Measurements from ENCODE around the gene ZNF653. TPM values are rescaled to one million over a fixed set of nuclear protein-coding genes. Genes with fewer than 3 reads are reported as not detected.

ZNF653 gene
- polyA plus RNA-seq, 1 of the 3 experiments (the other 2 are of a cell fraction) = 14.7 TPM

DNA sequence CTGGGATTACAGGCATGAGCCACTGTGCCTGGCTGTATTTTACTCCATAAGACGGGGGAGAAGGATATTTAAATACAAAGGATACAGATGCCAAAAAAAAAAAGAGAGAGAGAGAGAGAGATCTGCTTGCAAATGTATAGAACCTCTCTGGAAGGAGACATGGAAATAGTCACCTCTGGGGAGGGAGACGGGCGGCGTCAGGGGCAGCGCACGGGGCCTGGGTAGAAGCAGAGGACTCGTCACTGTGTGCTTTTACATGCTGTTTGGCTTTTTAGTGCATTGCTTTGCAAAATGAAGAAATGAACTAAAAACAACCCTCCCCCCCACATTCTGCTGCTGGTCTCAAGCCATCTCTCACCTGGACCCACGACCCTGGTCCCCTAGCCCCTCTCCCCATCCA, 4.8 kb upstream of the ZNF653 start:
- H3K36me3 ChIP-seq (replicated peaks in 1 of 2; ENCODE audit: control insufficient read depth in 1 of 2, insufficient read depth in 2 of 2, low read length in 1 of 2) = peaks cover 0 to 3% of the 10 kb centered on the region in 2 experiments
- no peaks in the 10 kb centered on the region for H3K9me3 ChIP-seq
- no peak for TF ChIP-seq RFX5 (IDR thresholded peaks at IDR 0.05; ENCODE audit: low read length)
- TF ChIP-seq YY1 (IDR thresholded peaks at IDR 0.05; ENCODE audit: low read depth) = no peak
- no peak for TF ChIP-seq RCOR1 (IDR thresholded peaks at IDR 0.05; ENCODE audit: low read length)
- no peak for TF ChIP-seq TCF12 (IDR thresholded peaks at IDR 0.05)
- no peak for TF ChIP-seq RAD21 (IDR thresholded peaks at IDR 0.05; ENCODE audit: low read length)
- TF ChIP-seq POLR2AphosphoS5 (IDR thresholded peaks at IDR 0.05; ENCODE audit: low read depth, low read length) = no peak
- TF ChIP-seq FOSL2 (IDR thresholded peaks at IDR 0.05; ENCODE audit: borderline replicate concordance, low read depth) = no peak
- TF ChIP-seq, protein P1, sequence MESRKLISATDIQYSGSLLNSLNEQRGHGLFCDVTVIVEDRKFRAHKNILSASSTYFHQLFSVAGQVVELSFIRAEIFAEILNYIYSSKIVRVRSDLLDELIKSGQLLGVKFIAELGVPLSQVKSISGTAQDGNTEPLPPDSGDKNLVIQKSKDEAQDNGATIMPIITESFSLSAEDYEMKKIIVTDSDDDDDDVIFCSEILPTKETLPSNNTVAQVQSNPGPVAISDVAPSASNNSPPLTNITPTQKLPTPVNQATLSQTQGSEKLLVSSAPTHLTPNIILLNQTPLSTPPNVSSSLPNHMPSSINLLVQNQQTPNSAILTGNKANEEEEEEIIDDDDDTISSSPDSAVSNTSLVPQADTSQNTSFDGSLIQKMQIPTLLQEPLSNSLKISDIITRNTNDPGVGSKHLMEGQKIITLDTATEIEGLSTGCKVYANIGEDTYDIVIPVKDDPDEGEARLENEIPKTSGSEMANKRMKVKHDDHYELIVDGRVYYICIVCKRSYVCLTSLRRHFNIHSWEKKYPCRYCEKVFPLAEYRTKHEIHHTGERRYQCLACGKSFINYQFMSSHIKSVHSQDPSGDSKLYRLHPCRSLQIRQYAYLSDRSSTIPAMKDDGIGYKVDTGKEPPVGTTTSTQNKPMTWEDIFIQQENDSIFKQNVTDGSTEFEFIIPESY (IDR thresholded peaks at IDR 0.05; ENCODE audit: borderline replicate concordance, low read depth) = no peak
- TF ChIP-seq FOXJ3 (CRISPR knock-in tag; IDR thresholded peaks at IDR 0.05) = no peak
- no peak for TF ChIP-seq TEAD4 (IDR thresholded peaks at IDR 0.05; ENCODE audit: borderline replicate concordance, insufficient read depth)
- no peaks in the 10 kb centered on the region for H3K27me3 ChIP-seq (ENCODE audit: insufficient read depth)
- no peaks in the 10 kb centered on the region; the same call in 1 of the 2 replicates for H3K79me2 ChIP-seq (ENCODE audit: insufficient read depth)
- H3K4me1 ChIP-seq (ENCODE audit: control insufficient read depth in 1 of 2, insufficient read depth in 2 of 2, low read depth in 1 of 2, low read length in 1 of 2) = peaks cover 5 to 6% of the 10 kb centered on the region in 2 experiments; a peak in 2 of 4 replicates
- H2AFZ ChIP-seq (ENCODE audit: low read depth) = no peak overlapping the region
- peaks cover 4% of the 10 kb centered on the region for H3F3A ChIP-seq (replicated peaks; ENCODE audit: insufficient read depth)
- ChIA-PET POLR2A (no interaction called here), CTCF (no interaction called here)
- H3K9ac ChIP-seq = no peak overlapping the region
- no peak for DNase-seq
- H3K9me2 ChIP-seq = no peaks in the 10 kb centered on the region
- H4K20me1 ChIP-seq (ENCODE audit: insufficient read depth) = no peaks in the 10 kb centered on the region
- no peak overlapping the region for H3K4me2 ChIP-seq
- 96% methylated on average over 8 of the region's 8 CpGs for WGBS (ENCODE audit: low lambda C conversion rate)
- H3K27ac ChIP-seq (ENCODE audit: low read depth in 2 of 2, low read length in 1 of 2) = no peak overlapping the region
- no peak overlapping the region for H3K4me3 ChIP-seq (ENCODE audit: low read depth in 2 of 2, low read length in 1 of 2)

DNA sequence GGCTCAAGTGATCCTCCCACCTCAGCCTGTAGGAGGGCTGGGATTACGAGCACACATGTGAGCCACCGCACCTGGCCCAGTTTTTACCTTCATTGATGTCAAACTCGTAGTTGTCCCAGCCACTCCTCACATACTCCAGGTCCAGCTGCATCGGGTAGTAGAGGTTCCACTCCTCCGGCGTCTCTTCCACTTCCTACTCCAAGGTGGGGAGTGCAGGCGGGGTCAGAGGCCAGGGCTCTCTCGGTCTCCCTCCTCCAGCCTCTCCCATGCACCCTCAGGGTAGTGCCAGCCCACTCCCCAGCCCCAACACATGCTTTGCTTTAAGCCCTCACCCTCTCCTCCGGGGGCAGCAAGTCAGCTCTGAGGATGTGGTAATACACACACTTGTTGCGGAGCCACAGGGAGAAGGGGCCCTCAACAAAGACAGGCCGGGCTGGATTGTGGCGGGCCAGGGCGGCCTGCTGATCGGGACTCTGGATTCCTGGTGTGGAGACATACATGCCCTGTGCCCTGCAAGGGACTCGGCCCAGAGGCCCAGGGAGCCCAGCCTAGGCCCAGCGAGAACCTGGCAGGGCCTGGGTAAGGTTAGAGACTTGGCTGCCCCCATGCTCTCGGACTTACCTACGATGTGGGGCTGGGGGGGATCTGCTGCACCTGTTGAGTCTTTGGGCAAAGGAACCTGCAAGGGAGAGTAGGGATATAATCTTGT, 1.9 kb upstream of the ZNF653 start:
- no peak for TF ChIP-seq FOXJ3 (CRISPR knock-in tag; IDR thresholded peaks at IDR 0.05)
- TF ChIP-seq GABPA (IDR thresholded peaks at IDR 0.05; ENCODE audit: low read depth) = no peak
- no peak for TF ChIP-seq TCF12 (IDR thresholded peaks at IDR 0.05)
- TF ChIP-seq RXRA (IDR thresholded peaks at IDR 0.05; ENCODE audit: borderline replicate concordance, low read depth) = no peak
- no peak for TF ChIP-seq TAF1 (IDR thresholded peaks at IDR 0.05; ENCODE audit: borderline replicate concordance, low read depth, low read length)
- H4K20me1 ChIP-seq (ENCODE audit: insufficient read depth) = no peaks in the 10 kb centered on the region
- 93% methylated on average over 14 of the region's 18 CpGs for WGBS (ENCODE audit: low lambda C conversion rate)
- no peaks in the 10 kb centered on the region for H3K9me3 ChIP-seq
- no peaks in the 10 kb centered on the region for H3K27me3 ChIP-seq (ENCODE audit: insufficient read depth)
- no peak overlapping the region for H3K4me3 ChIP-seq (ENCODE audit: low read depth in 2 of 2, low read length in 1 of 2)
- H3K9ac ChIP-seq = no peak overlapping the region
- no peak for DNase-seq
- H3K36me3 ChIP-seq (replicated peaks in 1 of 2; ENCODE audit: control insufficient read depth in 1 of 2, insufficient read depth in 2 of 2, low read length in 1 of 2) = peaks cover 0 to 3% of the 10 kb centered on the region in 2 experiments
- no peak overlapping the region for H3K4me2 ChIP-seq
- H3K79me2 ChIP-seq (ENCODE audit: insufficient read depth) = peaks cover 21% of the 10 kb centered on the region; the same call in 1 of the 2 replicates
- peaks cover 7% of the 10 kb centered on the region for H3F3A ChIP-seq (replicated peaks; ENCODE audit: insufficient read depth)
- peaks cover 9 to 12% of the 10 kb centered on the region in 2 experiments; a peak in 2 of 4 replicates for H3K4me1 ChIP-seq (ENCODE audit: control insufficient read depth in 1 of 2, insufficient read depth in 2 of 2, low read depth in 1 of 2, low read length in 1 of 2)
- no peak overlapping the region for H3K27ac ChIP-seq (ENCODE audit: low read depth in 2 of 2, low read length in 1 of 2)
- ChIA-PET CTCF (interaction anchor here (1.0 kb wide), 1 partner anchor 25 kb away, joined by 3 read pairs; no protein-coding TSS in a partner anchor), POLR2A (no interaction called here)
- no peak overlapping the region for H2AFZ ChIP-seq (ENCODE audit: low read depth)
- H3K9me2 ChIP-seq = no peaks in the 10 kb centered on the region
